HG02870 (cell line): ENCODE results near the gene RAB20.
A peak's percentile ranks its signal among the peaks of the same experiment; 100 is the strongest.

Source experiments
- ATAC-seq: cut with Tn5 transposase; IDR thresholded peaks from one replicate; pipeline ENCODE4 v1.9.1; 2021; ENCODE audit warnings: mild to moderate bottlenecking, moderate library complexity; ENCODE audit not compliant: unreplicated experiment

The RAB20 gene

DNA sequence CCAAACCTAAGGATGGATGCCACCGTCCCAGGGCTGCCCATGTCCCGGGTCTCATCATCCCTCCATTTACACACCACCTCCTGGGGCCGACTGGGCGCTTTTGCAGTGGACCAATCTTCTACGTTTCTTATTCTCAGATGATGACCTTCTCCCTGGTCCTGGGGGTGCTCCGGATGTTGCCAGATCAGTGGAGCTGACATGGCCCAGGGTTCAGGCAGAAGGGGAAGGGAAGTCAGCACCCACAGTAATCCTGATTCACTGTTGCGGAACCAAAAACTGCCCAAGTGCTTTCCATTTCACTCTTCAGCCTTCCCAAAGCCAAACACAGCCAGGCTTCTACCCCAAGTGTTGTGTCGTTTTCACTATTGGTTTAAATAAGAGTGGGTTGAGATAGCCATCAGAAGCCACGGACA, 29.8 kb downstream of the RAB20 start:
- ATAC-seq = no peak

DNA sequence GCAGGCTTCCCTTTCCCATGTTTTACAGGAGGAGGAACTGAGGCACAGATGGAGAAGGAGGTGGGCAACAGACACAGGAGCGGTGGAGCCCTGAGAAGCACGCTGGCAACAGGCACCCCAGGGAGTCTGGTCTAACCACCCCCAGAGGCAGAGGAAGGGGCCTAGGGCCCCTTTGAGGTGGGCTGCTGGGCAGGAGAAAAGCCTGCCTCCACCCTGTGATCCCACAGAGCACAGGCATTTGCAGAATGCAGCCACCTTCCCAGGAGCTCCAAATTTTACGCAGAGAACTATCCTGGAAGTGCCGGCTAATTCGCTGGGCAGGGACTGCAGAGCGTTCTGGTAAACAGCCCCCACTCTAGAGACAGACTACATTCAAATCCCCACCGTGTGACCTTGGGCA, 30.4 kb downstream of the RAB20 start:
- ATAC-seq = no peak

DNA sequence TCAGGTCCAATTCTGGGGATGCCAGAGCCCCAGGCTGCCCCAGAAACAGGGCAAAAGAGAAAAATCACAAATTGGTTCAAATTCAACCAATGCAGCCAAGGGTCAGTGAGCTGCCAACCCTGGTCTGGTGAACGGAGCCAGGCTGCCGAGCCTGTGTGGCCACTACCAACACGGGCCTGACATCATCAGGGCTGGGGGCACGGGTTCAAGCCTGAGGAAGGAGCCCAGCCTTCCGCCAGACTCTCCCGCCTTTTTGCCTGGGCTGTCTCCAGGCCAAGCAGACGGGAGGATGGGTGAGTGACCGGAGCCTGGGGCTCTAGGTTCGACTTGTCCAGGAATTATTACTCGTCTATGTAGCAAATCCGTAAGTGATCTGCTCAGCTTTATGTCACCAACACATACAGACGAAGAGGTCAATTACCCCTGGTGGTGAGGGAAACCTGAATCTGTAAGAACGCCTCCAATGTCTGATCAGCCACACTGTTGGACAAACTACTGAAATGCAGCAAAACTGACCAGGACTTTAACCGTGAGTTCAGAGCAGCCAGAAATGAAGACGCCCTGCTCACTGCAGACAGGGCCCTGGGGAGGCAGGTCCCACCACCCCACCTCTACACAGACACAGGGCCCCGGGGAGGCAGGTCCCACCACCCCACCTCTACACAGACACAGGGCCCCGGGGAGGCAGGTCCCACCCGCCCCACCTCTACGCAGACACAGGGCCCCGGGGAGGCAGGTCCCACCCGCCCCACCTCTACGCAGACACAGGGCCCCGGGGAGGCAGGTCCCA, 31.8 kb downstream of the RAB20 start:
- ATAC-seq = no peak

DNA sequence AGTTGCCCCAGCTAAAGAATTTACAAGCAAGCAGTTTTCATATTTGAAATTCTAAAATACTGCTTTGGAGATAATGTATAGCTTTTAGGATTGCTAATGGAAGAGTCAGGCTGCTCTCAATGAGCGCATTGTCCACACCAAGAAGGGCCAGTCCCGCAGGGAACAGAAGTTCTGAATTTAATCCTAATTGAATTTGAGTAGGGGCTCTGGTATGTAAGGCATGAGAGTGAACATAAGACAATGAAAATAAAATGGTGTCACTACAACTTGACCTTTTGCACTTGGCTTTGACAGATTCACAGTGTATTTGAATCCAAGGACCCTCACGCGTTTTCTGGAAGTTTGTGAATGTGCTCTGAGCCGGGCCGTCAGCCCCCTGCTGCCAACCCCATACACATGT, 32.6 kb downstream of the RAB20 start:
- no peak for ATAC-seq

DNA sequence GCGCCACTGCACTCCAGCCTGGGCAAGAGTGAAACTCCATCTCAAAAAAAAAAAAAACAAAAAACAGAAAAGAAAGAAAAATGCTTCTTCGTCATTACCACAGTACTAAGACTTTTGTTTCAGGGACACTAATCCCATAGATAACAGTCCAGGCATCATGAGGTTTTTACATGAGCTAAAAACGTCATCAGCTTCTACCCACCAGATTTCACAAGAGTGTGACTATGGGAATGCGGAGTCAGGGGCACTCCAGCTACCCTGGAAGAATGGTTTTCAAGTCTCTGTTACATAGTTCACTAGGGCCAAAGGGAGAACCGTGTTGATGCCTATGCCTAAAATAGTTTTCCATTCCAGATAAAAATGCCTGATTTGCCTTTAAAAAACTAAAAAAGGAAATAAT, 33.2 kb downstream of the RAB20 start:
- ATAC-seq = no peak

DNA sequence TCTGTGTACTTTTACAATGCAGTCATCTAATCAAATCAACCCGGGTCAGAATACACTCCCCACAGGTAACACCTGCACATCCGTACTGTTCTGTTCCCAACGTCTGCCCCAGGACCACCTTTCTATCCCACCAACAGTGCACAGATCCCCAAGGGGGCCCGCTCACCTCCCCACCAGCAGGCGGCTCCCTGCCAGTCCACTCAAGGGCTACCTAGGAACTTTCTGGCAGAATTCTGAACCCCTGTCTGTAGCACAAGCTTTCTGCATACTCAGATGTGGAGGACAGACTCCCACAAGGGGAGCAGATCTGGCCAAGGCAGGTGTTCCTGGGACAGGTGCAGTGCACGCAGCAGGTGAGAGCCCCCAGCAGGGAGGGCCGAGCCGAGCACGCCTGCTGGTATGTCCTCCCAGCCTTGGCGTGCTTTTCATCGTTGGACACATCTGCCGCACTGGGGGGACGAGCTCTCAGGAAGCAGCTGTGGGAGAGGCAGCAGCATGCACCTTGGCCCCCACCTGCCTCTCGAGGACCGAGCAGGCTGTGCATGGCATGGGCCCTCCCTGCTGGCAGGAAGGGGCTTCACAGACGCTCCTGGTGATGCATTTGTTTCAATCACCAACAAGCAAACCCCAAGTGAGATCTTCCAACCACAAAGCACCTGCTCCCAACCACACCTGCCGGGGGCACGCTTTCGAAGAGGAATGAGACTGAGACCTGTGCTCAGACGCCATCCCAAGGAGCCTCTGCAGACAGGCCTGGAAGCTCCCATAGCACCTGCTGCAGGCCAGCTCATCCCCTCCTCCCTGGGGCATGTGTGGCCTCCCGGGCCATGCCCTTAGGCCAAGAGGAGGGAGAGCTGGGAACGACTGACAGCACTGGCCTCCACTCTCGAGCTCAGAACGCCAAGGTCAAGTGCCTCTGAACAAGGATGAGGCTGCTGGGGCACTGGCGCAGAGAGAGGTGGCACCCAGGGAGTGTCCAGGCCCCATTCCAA, 35.9 kb downstream of the RAB20 start:
- ATAC-seq = peak; percentile 69

DNA sequence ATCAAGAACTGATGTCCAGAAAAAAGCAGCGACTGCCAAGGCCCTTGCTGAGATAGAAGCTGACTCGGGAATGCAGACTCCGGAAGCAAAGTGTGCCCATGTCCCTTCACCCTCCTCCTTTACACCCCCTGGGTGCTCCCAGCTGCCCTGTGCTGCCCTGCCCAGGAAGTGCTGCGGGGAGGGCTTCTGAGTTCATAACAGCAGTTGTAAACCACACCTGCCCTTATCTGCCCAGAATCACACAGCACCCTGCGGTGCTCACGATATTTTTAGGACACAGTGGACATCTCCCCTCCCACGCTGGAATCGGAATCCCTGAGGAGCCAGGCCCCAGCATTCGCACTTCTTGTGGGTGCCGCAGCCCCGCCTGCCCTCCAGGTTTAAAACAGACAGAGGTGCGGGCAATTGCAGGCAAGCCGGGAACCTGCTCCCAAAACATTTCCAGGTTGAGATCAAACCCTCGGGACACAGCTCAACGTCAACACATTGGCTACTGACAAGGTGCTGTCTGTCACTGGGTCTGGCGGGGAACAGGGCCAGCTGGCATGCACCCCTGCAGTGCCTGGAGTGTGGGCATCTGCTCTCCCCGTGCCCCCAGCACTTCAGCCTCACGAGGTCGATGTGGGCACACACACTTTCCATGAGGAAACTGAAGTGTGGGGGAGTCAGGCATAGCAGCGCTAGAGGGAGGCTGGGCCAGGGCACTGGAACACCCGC, 36.8 kb downstream of the RAB20 start:
- ATAC-seq = no peak

DNA sequence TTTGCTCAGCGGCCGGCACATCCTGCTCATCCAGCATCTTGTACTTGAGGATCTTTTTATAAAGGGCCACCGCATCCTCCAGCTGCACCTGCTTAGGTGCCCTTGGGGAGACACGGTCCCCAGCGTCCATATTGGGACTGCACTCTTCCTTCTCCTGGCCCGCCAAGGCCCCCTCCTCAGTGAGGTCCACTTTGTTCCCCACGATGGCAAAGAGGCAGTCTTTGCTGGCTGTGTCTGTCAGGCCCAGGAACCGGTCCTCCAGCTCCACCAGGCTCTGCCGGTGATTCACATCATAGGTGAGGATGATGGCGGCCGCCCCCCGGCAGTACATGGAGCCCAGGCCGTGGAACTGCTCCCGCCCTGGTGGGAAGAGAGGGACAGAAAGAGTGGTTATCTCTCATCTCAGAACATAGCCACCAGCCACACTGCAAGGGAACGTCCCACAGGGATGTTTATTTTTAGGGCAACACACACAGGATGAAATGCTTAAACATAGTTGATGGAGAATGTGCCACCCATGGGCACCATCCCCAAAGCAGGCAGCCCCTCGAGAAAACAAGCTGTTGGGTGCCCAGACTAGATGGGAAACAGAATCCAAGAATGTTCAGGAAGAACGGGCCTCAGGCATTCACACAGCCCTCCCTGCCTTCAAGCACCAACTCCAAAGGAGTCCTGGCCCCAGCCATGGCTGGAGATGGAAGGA, 37.5 kb downstream of the RAB20 start:
- ATAC-seq = no peak

DNA sequence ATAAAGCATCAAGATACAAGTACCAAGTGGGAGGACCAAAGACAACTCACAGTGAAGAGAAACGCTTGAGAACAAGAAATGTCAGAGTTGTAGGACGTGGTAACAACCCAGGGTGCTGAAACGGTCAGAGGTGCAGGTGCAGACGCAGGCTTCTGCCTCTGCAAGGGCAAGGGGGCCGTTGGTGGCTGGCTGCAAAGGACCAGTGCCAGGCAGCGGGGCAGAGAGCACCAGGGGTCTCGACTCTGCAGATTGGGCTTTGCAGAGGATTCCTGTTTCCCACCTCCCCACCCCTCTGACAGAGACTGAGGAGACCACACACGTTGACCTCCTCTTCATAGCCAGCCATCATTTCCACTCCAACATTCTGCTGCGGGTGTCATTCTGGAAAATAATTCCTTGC, 38.3 kb downstream of the RAB20 start:
- ATAC-seq = no peak

DNA sequence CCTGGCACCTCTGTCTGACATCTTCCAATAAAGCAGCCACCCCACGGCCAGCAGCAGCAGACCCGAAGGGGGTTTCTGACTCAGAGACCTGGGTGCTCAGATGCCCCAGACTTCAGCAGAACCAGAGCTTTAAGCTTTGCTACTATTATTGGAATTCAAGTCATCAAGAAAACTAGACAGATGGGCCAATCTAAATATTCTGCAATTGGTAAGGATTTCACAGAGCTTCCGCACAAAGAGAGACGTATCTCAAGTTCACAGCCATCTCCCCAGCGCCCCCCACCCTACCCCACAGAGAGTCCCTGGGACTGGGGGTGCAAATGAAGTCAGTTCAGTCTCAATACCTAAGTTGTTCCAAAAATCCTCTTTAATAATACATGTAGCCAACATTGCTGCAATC, 38.8 kb downstream of the RAB20 start:
- ATAC-seq = no peak

DNA sequence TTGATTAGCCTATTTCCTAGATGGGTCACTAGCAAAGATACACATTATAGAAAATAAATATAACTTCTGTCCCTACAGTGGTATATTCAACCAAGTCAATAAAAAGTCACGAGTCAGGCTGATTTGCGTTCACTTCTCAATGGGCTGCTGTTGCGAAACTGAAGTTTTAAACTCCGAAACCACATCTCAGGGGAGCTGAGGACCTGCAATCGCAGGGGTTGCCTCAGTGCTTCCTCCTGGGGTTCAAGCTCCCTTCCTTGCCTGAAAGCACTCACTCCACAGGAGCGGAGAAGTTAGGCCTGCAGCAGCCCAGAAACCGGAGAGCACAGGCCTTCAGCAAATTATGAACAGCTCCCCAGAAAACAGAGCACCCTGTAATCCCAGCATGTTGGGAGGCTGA, 39.6 kb downstream of the RAB20 start:
- peak; percentile 38 for ATAC-seq

DNA sequence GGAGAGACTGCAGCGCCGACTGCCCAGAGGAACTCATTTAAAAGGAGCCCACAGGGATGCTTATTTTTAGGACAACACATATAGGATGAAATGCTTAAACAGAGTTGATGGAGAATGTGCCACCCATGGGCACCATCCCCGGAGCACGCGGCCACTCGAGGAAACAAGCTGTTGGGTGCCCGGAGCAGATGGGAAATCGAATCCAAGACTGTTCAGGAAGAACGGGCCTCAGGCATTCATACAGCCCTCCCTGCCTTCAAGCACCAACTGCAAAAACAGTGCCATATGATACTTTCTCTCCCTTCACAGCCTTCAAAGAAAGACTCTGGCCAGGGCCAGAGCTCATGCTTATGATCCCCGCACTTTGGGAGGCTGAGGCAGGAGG, 40.2 kb downstream of the RAB20 start:
- no peak for ATAC-seq

DNA sequence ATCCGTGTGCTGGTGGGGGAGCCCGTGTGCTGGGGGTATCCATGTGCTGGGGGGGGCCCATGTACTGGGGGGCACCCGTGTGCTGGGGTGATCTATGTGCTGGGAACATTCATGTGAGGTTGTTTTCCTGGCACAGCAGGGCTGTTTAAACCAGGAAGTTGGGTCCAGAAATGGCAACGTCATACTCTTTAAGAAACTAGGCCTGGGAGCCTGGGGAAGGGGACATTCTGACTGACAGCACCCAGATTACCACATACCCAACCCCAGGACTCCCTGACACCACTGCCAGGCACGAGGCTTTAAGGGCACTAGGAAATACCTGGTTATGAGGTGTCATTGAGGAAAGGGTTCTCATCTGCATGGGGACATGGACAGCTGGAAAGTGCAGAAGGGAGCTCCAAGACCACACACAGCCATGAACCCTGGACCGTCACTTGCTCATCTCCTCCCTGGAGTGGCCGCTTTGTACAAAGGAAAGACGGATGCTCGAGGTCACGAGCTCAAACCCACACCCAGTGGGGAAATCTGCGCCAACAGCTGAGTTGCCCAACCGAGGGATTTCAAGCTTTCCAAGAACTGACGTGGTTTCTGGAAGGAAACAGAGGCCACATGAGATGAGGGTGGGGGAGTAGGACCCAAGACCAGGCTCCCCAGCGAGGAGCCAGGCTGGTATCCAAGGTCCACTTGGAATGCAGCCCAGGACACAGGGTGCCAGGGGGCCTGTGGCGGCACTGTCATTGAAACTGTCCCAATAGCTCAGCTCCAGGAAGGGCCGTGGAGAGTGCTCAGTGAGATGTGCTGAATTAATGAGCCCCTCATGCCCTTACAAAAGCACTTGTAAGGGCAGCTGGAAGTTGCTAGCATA, 40.9 kb downstream of the RAB20 start:
- ATAC-seq = no peak

DNA sequence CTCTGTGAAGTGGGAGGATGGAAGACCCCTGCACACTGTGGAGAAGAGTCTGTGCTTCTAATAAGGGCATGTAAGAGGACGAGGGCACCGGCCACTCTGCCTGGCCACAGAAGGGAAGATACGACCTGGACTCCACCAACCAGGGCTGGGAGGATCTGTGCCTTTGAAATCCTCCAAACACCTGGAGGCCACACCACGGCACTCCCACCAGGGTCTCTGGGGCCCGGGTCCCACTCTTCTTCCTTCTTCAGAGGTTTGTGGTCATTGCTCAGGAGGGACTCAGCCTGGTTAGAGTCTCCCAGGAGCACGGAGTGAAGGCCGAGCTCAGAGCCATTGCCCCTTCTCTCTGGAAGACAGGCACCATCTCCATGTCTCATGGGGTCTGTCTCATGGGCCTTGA, 42.0 kb downstream of the RAB20 start:
- ATAC-seq = no peak

DNA sequence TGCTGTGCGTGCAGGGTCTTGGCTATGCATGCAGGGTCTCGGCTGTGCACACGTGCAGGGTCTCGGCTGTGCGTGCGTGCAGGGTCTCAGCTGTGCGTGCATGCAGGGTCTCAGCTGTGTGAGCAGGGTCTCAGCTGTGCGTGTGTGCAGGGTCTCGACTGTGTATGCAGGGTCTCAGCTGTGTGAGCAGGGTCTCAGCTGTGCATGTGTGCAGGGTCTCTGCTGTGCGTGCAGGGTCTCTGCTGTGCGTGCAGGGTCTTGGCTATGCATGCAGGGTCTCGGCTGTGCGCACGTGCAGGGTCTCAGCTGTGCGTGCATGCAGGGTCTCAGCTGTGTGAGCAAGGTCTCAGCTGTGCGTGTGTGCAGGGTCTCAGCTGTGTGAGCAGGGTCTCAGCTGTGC, 42.5 kb downstream of the RAB20 start:
- no peak for ATAC-seq

DNA sequence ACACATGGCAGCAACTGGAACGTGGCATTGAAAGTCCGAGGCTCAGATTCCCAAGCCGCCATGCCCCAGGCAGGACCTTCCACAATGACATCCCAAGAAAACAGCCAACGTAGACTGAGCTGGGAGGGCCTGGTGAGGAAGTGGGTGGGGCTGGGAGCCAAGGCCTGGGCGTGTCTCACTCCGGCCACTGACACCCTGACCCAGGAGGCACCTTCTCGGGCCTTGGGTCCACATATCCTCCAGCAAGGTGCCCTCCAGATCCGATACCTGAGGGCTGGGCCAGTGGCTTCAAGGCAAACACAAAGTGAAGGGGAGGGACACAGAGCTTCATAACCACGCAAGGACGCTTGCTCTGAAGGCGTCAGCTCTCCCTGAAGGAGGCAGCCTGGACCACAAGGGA, 43.0 kb downstream of the RAB20 start:
- ATAC-seq = no peak

DNA sequence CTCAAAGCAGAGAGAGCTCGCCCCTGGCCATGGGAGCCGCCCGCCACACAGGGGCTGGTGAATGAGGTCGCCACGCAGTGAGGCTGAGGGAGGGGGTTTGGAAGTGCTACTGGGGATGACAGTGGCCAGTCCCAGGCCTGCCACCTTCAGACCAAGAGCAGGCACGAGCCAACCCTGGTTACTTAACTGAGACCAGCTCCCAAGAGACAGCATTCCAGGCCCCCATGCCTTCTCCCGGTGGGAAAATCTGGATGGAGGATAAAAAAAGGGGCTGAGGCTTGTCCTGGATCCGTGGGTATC, 43.3 kb downstream of the RAB20 start:
- no peak for ATAC-seq

DNA sequence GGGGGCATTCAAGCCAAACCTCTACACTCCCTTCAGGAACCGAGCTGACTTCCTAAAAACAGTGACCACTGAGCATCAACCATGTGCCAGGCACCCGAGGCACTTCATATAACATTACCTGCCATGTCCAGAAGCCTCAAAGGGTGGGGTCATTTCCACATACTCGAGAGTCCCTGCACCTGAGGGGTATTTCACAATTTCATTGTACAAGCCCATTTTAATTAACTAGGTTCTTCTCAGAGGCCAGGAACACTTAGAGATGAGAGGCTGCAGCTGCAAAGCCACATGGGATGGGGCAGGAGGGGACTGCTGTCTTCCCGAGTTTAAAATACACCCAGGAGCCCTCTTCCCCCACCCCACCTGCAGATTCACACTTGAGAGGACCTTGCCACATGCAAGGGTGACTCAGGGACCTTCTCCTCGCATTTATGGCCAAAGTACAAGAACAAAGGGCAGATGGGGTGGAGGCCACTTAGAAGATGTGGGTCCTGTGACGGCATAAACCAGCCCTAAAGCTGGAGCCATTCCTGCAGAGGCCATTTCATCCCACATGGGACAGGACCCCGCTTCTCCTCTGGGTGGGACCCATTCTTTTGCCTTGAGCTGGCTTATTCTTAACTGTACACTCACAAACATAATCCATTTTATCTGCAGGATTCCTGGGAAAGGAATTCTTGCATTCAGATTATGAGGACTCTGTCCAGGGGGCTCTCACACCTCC, 43.9 kb downstream of the RAB20 start:
- no peak for ATAC-seq

DNA sequence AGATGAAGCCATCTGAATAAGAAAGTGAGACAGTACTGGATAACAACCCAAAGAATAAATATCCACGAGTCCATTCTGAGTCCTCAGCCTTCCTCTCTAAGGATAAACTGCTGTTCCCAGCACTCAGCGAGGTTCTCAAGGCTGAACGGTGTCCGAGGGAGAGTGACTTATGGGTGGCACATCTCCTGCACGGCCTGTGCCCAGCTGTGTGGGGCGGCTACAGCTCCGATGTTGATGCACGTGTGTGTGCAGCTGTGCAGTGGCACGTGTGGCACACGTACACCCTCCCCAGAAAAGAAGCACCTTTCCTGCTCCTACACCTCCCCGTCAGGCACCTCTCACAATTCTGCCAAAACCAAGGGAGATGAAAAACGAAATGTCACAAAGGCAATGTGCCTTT, 45.0 kb downstream of the RAB20 start:
- no peak for ATAC-seq
